HCT116 (cell line): ENCODE measurements around the gene PLOD2.

Source experiments
- CTCF ChIP-seq, 3 experiments: fragments of 200-600 bp in 1 of 3; sonication (generic) in 1 of 3; IDR thresholded peaks in 2 of 3; conservative IDR thresholded peaks in 1 of 3; 2 replicates each; pipeline ENCODE4 v1.5.1; 2012 to 2017; ENCODE audit warnings: low read depth in 2 of 3, low read length in 2 of 3, antibody characterized with exemption in 1 of 3, borderline replicate concordance in 1 of 3, control low read depth in 1 of 3, mild to moderate bottlenecking in 1 of 3, mixed read lengths in 1 of 3, mixed run types in 1 of 3, moderate library complexity in 1 of 3; ENCODE audit not compliant: insufficient read depth in 1 of 3
- EZH2 ChIP-seq: fragments of 200-600 bp; sonication (generic); IDR thresholded peaks from 2 replicates; pipeline ENCODE4 v1.6.1; 2017; ENCODE audit warnings: antibody characterized with exemption, mixed run types
- POLR2A ChIP-seq: IDR thresholded peaks from 2 replicates; pipeline ENCODE4 v1.7.0; 2011; ENCODE audit warnings: borderline replicate concordance; ENCODE audit not compliant: insufficient read depth, insufficient read length; ENCODE audit errors: extremely low read depth
- ZBTB33 ChIP-seq: IDR thresholded peaks from 2 replicates; pipeline ENCODE4 v1.6.1; 2011; ENCODE audit warnings: mild to moderate bottlenecking, low read length, moderate library complexity; ENCODE audit not compliant: insufficient replicate concordance; ENCODE audit errors: extremely low read depth
- ZNF274 ChIP-seq: fragments of 200-500 bp; sonication (Bioruptor generic); IDR thresholded peaks from 2 replicates; pipeline ENCODE4 v1.6.1; 2014; ENCODE audit warnings: mild to moderate bottlenecking, low read depth, low read length, inconsistent platforms

- TF ChIP-seq ZBTB33: no peak
- TF ChIP-seq CTCF (IDR thresholded peaks at IDR 0.05 in 2 of 3, conservative IDR thresholded peaks at IDR 0.05 in 1 of 3; ENCODE audit: borderline replicate concordance in 1 of 3, insufficient read depth in 1 of 3, low read depth in 2 of 3, low read length in 2 of 3): 0 out of 6 replicates have a peak, but pooled peaks of 1 of the 3 experiments have one; percentile 4
- TF ChIP-seq EZH2: no peak
- no peak for TF ChIP-seq ZNF274
- no peak for TF ChIP-seq POLR2A
Observed at GRCh38 chr3:146026547-146026946, 134.4 kb downstream of the PLOD2 start.
